Effector memory CD8-positive, alpha-beta T cell (primary cell): ENCODE data around the gene LY86.
"Not testable (repeated sequence)": the region's sequence is repeated elsewhere in the genome, so short reads cannot be mapped to it uniquely, and the experiment has no call there.

Source experiments
- ATAC-seq: fragments of 150-1000 bp; cut with Tn5 transposase; replicated peaks from 2 replicates; pipeline ENCODE4 v1.10.0; 2021; ENCODE audit warnings: mild to moderate bottlenecking, moderate library complexity
- DNase-seq, 3 experiments: peaks; one replicate each; pipeline ENCODE4 v3.0.0; 2021
- H3K27ac Mint-ChIP-seq, 2 donors: one replicate each; pipeline ENCODE4 v1.8.0; 2022; ENCODE audit warnings: mild to moderate bottlenecking in 2 of 2, mixed read lengths in 2 of 2, moderate library complexity in 2 of 2
- H3K27me3 Mint-ChIP-seq, 2 donors: one replicate each; pipeline ENCODE4 v1.8.0; 2022; ENCODE audit warnings: mixed read lengths in 2 of 2
- H3K36me3 Mint-ChIP-seq: one replicate; pipeline ENCODE4 v1.8.0; 2022; ENCODE audit warnings: mild to moderate bottlenecking, moderate library complexity, mixed read lengths; ENCODE audit not compliant: insufficient read depth
- H3K4me1 Mint-ChIP-seq, 2 donors: one replicate each; pipeline ENCODE4 v1.8.0; 2022; ENCODE audit warnings: low read depth in 2 of 2, mixed read lengths in 2 of 2
- H3K4me3 Mint-ChIP-seq, 2 donors: one replicate each; pipeline ENCODE4 v1.8.0; 2022; ENCODE audit warnings: mild to moderate bottlenecking in 2 of 2, mixed read lengths in 2 of 2, moderate library complexity in 2 of 2
- H3K9me3 Mint-ChIP-seq, 2 donors: one replicate each; pipeline ENCODE4 v1.8.0; 2022; ENCODE audit warnings: mixed read lengths in 2 of 2

Gene LY86

DNA sequence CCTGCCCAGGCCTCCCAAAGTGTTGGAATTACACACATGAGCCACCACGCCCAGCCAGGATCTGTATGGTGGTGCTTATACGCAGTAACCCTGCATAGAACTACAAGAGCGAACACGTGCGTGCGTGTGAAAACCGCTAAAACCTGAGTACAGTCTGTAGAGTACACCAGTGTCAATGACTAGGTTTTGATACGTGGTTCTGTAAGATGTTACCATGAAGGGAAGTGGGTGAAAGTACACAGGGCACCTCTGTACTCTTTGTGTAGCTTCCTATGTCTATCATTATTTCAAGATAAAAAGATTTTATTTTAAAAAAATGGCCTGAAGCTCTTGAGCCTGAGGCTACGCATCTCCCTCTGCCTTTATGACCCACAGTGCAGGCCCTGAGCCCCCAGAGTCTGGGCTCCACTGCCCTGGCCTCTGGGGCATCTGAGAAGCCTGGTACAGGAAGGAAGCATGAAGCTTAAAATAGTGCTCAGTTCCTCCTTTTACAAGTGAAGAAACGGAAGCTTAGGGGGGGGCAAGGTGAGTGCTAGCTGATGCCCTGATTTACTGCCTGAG is 21.6 kb downstream of the LY86 start:
- H3K36me3 Mint-ChIP-seq = peaks cover 3% of the 10 kb centered on the region
- H3K4me1 Mint-ChIP-seq = peaks cover 24 to 37% of the 10 kb centered on the region in 2 donors
- peak overlapping the region; percentile 54 to 66 for H3K4me3 Mint-ChIP-seq
- H3K27ac Mint-ChIP-seq = peak overlapping the region; percentile 74 to 80
- no peaks in the 10 kb centered on the region for H3K27me3 Mint-ChIP-seq
- peak; percentile 85 for ATAC-seq
- DNase-seq = peak; percentile 21 to 39 (median 33)
- peaks cover 0 to 1% of the 10 kb centered on the region in 2 donors for H3K9me3 Mint-ChIP-seq

DNA sequence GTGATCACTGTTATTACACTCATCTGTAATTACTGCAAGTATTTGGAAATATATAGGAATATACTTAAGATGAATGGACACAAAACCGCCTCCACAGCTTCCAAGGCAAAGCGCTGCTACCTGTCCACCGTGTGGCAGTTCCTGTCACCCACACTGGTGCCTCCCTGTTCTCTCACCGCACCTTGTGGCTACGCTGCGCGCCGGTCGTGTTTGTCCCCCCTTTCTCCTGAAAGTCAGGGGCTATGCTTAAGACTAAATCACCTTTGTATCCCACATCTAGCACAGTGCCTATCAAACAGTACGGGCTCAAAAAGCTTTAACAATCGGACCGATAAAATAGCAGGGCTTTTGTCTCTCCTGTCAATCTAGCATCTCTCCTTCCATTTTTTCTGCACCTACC is 23.0 kb downstream of the LY86 start:
- ATAC-seq (no peak), DNase-seq (no peak)
- peaks cover 0 to 1% of the 10 kb centered on the region in 2 donors for H3K9me3 Mint-ChIP-seq
- H3K27ac Mint-ChIP-seq = peak overlapping the region in 1 of 2 donors; percentile 22
- no peaks in the 10 kb centered on the region for H3K27me3 Mint-ChIP-seq
- H3K36me3 Mint-ChIP-seq = peaks cover 3% of the 10 kb centered on the region
- peak overlapping the region in 1 of 2 donors; percentile 54 for H3K4me3 Mint-ChIP-seq
- H3K4me1 Mint-ChIP-seq = peaks cover 25 to 37% of the 10 kb centered on the region in 2 donors

DNA sequence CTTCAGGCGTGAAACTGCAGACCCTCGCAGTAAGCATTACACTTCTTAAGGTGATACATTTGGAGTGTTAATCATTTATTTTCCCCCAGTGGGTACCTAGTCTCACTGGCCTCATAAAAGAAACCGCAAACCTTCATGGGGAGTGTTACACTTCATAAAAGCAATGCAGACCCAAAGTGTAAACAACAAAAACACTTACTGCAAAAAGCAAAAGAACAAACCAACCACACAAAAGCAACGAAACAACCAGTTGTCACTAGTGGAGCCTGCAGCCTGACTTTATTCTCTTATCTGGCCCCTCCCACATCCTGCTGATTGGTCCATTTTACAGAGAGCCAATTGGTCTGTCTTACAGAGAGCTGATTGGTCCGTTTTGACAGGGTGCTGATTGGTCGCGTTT is 23.8 kb downstream of the LY86 start:
- Mint-ChIP-seq H3K4me1 (peaks cover 25 to 37% of the 10 kb centered on the region in 2 donors), H3K4me3 (peak overlapping the region in 1 of 2 donors; percentile 16), H3K36me3 (peaks cover 3% of the 10 kb centered on the region), H3K9me3 (peaks cover 0 to 1% of the 10 kb centered on the region in 2 donors), H3K27me3 (no peaks in the 10 kb centered on the region), H3K27ac (peak overlapping the region in 1 of 2 donors; percentile 22)
- ATAC-seq (no peak), DNase-seq (peak in 1 of 3 experiments; percentile 12)

DNA sequence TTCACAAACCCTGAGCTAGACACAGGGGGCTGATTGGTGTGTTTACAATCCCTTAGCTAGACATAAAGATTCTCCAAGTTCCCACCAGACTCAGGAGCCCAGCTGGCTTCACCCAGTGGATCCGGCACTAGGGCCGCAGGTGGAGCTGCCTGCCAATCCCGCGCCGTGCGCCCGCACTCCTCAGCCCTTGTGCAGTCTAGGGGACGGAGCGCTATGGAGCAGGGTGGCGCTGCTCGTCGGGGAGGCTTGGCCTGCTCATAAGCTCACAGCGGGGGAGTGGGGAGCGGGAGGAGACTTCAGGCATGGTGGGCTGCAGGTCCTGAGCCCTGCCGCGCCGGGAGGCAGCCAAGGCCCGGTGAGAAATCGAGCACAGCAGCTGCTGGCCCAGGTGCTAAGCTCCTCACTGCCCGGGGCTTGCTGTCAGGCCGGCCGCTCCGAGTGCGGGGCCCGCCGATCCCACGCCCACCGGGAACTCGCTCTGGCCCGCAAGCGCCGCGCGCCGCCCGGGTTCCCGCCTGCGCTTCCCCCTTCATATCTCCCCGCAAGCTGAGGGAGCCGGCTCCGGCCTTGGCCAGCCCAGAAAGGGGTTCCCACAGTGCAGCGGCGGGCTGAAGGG is 24.7 kb downstream of the LY86 start:
- not testable (repeated sequence) for H3K4me3 Mint-ChIP-seq, H3K27ac Mint-ChIP-seq, H3K36me3 Mint-ChIP-seq, H3K27me3 Mint-ChIP-seq, H3K9me3 Mint-ChIP-seq, ATAC-seq, DNase-seq
- peaks cover 25 to 37% of the 10 kb centered on the region in 2 donors for H3K4me1 Mint-ChIP-seq

DNA sequence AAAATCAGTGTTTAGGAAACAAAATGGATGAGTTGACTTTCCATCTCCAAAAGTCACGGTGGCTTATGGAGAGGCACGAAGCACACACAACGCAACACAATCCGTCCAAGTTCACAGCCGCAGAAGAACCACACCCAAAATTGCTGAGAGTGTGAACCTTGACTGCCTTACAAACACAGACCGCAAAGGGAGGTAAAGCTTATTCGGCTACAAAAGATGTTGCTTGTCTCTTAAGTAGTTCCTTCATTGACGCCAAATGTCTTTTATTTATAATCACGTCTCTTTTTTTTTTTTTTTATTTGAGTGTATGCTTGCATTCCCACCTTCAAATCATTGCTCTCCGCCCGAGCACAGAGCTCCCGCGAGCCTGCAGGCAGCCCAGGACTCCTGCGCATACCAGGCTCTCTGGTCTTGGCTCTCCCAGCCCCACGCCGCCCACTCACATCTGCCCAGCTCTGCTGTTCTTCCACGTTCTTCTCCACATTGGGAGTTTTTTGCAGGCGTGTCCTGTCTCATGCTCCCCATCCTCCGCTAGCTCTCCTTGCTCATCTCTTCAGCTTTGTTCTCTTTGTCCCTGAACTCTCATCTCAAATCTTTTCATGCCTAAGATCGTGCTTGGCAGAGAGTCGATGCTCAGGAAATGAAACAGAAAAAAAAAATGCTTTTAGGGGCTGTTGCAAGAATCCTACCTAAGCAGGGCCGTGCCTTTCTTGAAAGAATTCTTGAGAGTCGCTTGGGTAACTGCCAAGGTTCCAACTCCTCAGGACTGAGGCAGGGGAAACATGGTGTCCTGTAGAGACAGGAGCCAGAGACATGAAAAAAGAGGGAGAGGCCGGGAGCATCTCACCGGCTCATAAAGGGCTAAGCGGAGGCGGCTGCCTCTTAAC is 25.8 kb downstream of the LY86 start:
- Mint-ChIP-seq H3K9me3 (peaks cover 0 to 1% of the 10 kb centered on the region in 2 donors), H3K4me3 (peak overlapping the region; percentile 72), H3K27ac (peak overlapping the region; percentile 1 to 56), H3K4me1 (peaks cover 25 to 37% of the 10 kb centered on the region in 2 donors), H3K27me3 (no peaks in the 10 kb centered on the region), H3K36me3 (peaks cover 5% of the 10 kb centered on the region)
- peak; percentile 58 for ATAC-seq
- peak; percentile 10 to 37 (median 22) for DNase-seq

DNA sequence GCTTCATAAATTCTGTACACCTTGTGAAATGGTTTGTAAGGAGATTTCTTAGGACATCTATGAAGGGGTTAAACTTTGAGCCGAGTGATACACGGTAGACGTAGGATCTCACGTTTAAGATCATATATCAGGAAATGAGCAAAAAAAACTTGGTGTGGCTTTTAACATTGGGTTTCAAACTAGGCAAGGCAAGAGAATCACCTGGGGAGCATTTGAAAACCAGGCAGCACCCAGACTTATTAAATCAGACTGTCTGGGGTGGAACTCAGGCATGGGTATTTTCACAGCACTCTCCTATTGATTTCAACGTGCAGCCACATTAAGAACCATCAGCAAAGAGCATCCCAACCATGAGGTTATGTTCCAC is 26.4 kb downstream of the LY86 start:
- Mint-ChIP-seq H3K9me3 (peaks cover 0 to 1% of the 10 kb centered on the region in 2 donors), H3K4me1 (peaks cover 23 to 34% of the 10 kb centered on the region in 2 donors), H3K27ac (peak overlapping the region; percentile 1 to 56), H3K27me3 (no peaks in the 10 kb centered on the region), H3K36me3 (peaks cover 6% of the 10 kb centered on the region), H3K4me3 (peak overlapping the region; percentile 72)
- DNase-seq (no peak), ATAC-seq (peak; percentile 7)

DNA sequence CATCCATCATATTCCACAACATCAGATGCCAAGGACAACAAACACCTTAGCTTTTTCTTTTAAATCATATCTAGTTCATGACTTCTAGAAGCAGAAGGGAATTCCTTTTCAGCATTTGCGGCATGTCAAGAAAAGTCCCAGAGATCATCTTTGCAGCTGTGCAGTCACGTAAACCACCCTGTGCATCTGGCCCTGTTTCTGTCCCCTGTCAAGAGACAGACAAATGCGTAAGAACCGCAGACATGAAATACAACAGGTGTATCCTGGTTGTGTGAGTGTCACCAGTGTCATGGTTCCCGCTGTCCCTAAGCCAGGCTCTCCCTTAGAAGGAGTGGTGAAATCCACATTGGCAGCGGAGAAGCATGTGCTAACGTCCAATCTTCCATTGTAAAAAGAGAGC is 28.1 kb downstream of the LY86 start:
- DNase-seq = no peak
- peaks cover 6% of the 10 kb centered on the region for H3K36me3 Mint-ChIP-seq
- H3K9me3 Mint-ChIP-seq = peaks cover 0 to 1% of the 10 kb centered on the region in 2 donors
- no peak for ATAC-seq
- peaks cover 16 to 19% of the 10 kb centered on the region in 2 donors for H3K4me1 Mint-ChIP-seq
- no peak overlapping the region for H3K27ac Mint-ChIP-seq
- H3K4me3 Mint-ChIP-seq = no peak overlapping the region
- no peaks in the 10 kb centered on the region for H3K27me3 Mint-ChIP-seq

DNA sequence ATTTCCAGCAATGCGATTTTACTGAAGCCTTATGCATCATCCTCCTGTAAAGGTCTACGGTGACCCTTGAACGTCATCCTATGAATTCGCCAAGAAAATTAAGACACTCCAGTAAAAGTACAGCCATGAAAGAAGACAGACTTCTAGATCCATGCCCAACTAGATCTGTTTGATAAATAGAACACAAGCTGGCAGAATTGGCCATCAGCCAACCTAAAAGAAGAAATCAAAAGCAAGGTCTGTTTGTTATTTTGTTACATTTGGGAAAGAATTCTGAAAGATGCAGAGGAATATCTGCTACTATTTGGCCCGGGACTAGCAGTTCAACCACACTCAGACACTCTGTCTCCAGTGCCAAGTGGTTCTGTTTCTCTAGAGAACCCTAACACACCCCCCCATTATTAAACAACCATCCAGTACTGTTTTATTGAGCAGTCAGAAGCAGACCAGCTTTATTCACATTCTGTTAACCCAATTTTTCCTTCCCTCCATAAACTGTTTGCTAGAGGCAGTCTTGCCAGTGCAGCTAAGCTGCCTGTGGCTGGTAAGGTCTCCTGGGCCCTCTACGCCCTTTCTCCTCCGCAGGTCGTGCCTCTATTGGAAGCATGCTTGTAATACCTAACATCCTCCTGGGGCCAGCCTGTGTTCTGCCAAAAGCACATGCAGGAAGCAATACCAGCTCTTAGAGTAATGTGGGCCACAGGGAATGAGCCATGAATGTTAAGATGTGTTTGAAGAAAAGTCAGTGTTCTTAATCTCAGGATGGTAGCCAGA is 30.7 kb downstream of the LY86 start:
- no peak for DNase-seq
- H3K4me1 Mint-ChIP-seq = peaks cover 7 to 10% of the 10 kb centered on the region in 2 donors
- ATAC-seq = no peak
- no peak overlapping the region for H3K27ac Mint-ChIP-seq
- no peaks in the 10 kb centered on the region for H3K27me3 Mint-ChIP-seq
- no peaks in the 10 kb centered on the region for H3K9me3 Mint-ChIP-seq
- H3K36me3 Mint-ChIP-seq = peaks cover 6% of the 10 kb centered on the region
- H3K4me3 Mint-ChIP-seq = no peak overlapping the region

DNA sequence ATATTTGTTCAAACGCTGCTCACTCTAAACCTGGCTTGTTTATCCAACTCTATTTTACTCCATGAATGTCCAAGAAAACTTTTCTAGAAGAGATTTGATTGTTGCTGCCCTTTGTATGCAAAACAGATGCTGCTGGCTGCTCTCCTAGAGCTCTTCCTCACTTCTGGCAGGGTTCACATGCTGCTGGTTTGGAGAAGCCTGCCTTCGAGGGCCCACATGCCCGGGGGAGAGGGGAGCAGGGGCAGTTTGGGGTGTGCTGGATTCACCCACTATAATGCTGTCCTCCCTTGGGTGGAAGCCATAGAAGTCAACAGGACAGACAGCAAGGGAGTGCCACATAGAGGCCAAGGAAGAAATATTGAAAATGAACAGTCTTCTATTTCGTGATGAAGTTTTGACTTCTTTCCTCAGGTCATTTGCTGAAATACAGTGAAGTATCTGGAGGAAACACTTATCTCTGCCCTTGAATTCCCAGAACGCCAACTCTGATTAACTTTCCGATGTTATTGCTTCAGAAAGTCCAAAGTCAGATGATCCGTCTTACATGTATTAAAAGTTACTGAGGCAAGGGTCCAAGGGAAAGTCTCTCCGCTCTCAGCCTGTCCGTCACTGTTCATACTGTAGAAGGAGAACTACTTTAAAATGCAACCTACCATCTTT is 32.4 kb downstream of the LY86 start:
- no peaks in the 10 kb centered on the region for H3K9me3 Mint-ChIP-seq
- no peak overlapping the region for H3K27ac Mint-ChIP-seq
- no peak overlapping the region for H3K4me3 Mint-ChIP-seq
- no peaks in the 10 kb centered on the region for H3K27me3 Mint-ChIP-seq
- DNase-seq (no peak), ATAC-seq (no peak)
- peaks cover 2% of the 10 kb centered on the region for H3K36me3 Mint-ChIP-seq
- peaks cover 0 to under 1% of the 10 kb centered on the region in 2 donors for H3K4me1 Mint-ChIP-seq

DNA sequence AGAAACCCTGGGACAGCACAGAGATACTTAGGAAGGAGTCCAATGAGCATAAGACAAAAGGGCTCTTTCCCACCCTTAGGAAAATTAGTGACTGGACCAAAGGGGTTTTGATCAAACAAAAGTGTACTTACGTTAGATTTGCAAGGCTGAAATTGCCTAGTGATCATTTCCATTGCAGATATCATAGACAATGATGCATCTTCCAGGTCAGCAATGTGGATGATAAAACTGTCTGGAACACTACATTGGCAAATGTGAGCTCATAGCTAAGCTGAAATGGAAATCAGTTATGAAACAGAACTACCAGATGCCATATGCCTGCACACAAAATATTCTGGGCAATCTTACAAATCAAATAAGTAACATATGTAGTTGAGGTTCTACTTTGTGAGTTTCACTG is 34.0 kb downstream of the LY86 start:
- DNase-seq (no peak), ATAC-seq (no peak)
- Mint-ChIP-seq H3K4me1 (no peaks in the 10 kb centered on the region), H3K27ac (no peak overlapping the region), H3K27me3 (peaks cover 0 to 9% of the 10 kb centered on the region in 2 donors), H3K36me3 (peaks cover 2% of the 10 kb centered on the region), H3K9me3 (no peaks in the 10 kb centered on the region), H3K4me3 (no peak overlapping the region)

DNA sequence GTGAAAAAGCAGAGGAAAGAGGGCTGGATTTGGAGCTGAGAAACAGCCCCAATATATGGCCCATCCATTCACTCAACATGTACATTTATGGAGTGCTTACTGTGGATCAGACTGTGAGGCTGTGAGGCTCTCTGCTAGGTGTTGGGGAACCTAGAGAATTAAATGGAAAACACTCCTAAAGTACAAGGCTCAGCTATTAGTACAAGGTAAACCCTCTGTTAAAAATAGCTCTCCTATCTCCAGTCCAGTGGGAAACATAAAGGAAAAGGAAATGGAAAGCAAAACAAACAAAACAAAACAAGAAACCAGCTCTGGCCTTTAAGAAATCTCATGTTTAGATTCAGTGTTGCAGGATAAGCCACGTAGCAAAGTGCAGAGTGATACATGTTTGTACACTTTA is 35.0 kb downstream of the LY86 start:
- H3K27ac Mint-ChIP-seq = no peak overlapping the region
- DNase-seq = no peak
- H3K4me1 Mint-ChIP-seq = no peaks in the 10 kb centered on the region
- no peaks in the 10 kb centered on the region for H3K9me3 Mint-ChIP-seq
- H3K27me3 Mint-ChIP-seq = peaks cover 6 to 10% of the 10 kb centered on the region in 2 donors
- H3K4me3 Mint-ChIP-seq = no peak overlapping the region
- H3K36me3 Mint-ChIP-seq = peaks cover 2% of the 10 kb centered on the region
- no peak for ATAC-seq

DNA sequence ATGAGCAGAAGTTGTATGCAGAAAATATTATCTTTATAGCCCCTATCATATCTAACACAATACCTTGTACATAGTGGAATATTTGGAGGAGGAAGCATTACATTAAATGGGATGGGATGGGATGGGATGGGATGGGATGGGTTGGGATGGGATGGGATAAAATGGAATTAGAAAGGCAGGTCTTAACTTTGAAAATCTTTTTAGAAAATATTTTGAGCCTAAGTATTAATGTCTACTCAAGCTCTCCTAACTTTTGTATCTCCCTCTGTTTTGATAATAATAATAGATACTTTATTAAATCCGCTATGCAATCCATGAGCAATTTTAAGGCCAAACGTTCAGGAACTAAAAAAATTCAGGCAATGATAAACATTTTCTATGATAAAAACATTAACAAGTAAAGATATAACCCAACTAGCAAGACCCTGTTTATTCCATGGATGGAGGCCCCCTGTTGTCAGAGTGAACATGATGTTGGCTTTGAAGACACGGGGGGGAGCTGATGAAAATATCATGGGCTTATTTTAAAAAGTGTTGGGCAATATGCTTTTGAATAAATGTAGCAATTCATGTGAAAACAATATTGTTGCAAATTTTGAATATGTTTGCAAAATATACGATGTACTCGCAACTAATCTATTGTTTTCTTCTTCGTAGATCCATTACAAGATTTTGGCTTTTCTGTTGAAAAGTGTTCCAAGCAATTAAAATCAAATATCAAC is 35.9 kb downstream of the LY86 start:
- no peak for DNase-seq
- Mint-ChIP-seq H3K27ac (no peak overlapping the region), H3K4me3 (no peak overlapping the region), H3K9me3 (no peaks in the 10 kb centered on the region), H3K27me3 (peaks cover 7 to 10% of the 10 kb centered on the region in 2 donors), H3K4me1 (no peaks in the 10 kb centered on the region), H3K36me3 (peaks cover under 1% of the 10 kb centered on the region)
- no peak for ATAC-seq
